Fibroblast of pulmonary artery (primary cell): ENCODE results near the gene CFD.

Source experiments
- DNase-seq: peaks from one replicate; pipeline ENCODE4 v3.0.0-alpha.2; 2010; ENCODE audit warnings: low read depth
- H3K4me3 ChIP-seq: replicated peaks from 2 replicates; pipeline ENCODE4 v1.5.1; 2011; ENCODE audit warnings: low read depth, mild to moderate bottlenecking, control low read depth, low read length, moderate library complexity
- CTCF ChIP-seq: IDR thresholded peaks from 2 replicates; pipeline ENCODE4 v1.5.1; 2011; ENCODE audit warnings: mild to moderate bottlenecking, control low read depth, low read length, inconsistent platforms; ENCODE audit errors: missing control alignments

The CFD gene

DNA sequence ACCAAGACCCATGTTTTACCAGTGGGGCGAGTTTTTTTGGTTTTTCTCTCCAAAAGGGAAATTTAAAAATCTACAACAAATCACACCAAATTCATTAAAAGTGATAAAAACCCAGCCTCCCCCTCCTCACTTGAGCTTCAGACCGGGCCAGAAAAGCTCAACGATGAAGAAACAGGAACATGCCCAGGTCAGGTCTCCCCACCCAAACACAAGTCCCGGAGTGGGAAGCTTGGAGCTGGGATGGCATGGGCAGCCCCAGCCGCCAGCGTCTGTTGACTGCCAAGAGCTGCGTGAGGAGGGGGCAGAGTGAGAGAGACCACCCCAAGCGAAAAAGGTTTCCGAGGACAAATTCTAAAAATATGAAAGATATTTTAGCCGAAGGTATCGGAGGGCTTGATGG, 37.5 kb downstream of the CFD start:
- no peak for DNase-seq
- H3K4me3 ChIP-seq: no peak overlapping the region
- no peak for TF ChIP-seq CTCF

DNA sequence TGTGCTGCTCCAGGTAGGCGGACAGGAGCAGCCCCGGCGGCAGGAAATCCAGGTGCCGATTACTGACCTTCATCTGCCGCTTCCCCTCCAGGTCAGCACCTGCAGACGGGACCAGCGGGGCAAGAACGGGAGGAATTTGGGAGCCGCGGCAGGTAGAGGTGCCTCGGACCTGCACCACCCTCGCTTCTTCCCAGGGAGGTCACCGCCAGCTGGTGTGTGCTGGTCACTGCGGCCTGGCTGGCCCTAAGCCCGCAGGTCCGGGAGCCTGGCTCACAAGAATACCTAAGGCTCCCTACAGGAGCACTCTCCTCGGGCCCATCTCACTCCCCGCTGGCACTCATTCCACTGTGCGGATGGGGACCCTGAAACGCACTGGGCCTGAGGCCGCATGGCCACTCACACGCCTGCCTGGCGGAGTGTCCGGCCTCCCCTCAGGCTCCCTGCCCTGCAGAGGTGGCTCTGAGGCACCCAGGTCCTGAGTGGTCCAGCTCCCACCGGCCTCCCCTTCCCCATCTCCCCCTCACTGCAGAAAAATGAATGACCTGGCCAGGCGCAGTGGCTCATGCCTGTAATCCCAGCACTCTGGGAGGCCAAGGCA, 38.1 kb downstream of the CFD start:
- peak; percentile 1 for TF ChIP-seq CTCF

DNA sequence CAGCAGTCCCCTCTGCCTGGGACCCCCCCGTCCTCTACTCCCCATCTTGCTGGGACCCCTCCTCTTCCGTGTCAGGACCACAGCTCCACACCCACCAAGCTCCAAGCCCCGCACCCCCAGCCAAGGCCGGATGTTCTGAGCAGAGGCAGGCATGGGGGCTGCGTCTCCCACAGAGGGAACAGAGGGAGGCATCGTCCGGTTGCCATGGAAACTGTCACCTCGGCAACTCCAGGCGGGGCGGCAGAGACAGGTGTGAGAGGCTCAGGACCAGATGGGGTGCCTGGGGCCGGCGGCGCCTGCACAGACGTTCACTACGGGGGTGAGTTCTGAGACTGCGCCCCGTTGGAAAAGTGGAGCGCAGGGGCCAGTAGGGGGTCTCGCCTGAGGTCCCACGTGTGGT, 39.2 kb downstream of the CFD start:
- H3K4me3 ChIP-seq: no peak overlapping the region
- TF ChIP-seq CTCF: no peak
- no peak for DNase-seq

More for the DNA sequence above, 38.1 kb downstream of the CFD start:
- no peak for DNase-seq
- no peak overlapping the region for H3K4me3 ChIP-seq

GRCh38 chr19:899336-900042, 40.0 kb downstream of the CFD start:
- no peak overlapping the region for H3K4me3 ChIP-seq
- TF ChIP-seq CTCF: no peak
- no peak for DNase-seq

DNA sequence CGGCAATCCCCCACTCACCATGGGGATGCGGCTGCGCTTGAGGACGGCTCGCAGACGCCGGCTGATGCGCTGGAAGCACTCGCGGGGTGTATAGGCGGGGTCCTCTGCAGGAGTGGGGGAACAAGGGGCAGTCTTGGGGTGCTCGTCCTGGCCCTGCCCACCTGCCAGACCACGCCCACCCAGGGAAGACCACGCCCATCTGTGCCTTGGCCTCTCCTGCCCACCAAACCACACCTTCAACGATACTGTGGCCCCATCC, 40.5 kb downstream of the CFD start:
- no peak for DNase-seq
- H3K4me3 ChIP-seq: no peak overlapping the region
- TF ChIP-seq CTCF: no peak

DNA sequence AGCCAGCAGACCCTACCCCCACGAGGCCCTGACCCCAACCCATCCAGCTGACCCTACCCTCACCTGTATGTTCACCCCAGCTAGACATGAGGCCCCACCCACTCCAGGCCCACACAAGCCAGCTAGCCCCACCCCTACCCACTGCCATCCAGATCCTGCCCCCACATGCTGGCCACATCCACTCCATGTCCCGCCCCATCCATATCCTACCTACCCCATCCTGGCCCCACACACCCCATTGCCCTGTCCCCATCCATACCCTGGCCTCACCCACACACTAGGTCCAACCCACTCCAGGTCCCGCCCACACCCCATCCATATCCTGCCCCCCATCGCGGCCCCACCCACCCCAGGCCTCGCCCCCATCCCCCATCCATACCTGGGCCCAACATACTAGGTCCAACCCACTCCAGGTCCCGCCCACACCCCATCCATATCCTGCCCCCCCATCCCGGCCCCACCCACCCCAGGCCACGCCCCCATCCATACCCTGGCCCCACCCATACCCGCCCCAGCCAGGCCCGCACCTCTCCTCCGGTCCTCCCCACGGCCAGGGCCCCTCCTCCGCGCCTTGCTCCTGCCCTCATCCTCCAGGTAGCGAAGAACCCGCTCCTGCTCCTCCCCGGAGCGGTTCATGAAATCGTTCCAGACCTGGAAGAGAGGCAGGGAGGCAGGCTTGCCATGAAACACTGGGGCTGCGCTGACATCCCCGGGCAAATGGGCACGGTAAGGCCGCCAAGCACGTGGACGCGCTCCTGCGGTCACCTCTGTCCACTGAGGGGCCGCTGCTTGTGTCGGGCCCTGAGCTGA, 41.0 kb downstream of the CFD start:
- no peak for DNase-seq
- no peak overlapping the region for H3K4me3 ChIP-seq
- TF ChIP-seq CTCF: no peak
